Panc1 (cell line): ENCODE measurements around the gene ALDOA.

Experiments used
- CTCF ChIP-seq: fragments of 450-650 bp; IDR thresholded peaks from 2 replicates; pipeline ENCODE4 v1.5.1; 2017; ENCODE audit warnings: mild to moderate bottlenecking
- POLR2AphosphoS5 ChIP-seq: IDR thresholded peaks from 2 replicates; pipeline ENCODE4 v1.6.1; 2012; ENCODE audit warnings: mild to moderate bottlenecking, low read depth, low read length, moderate library complexity

DNA sequence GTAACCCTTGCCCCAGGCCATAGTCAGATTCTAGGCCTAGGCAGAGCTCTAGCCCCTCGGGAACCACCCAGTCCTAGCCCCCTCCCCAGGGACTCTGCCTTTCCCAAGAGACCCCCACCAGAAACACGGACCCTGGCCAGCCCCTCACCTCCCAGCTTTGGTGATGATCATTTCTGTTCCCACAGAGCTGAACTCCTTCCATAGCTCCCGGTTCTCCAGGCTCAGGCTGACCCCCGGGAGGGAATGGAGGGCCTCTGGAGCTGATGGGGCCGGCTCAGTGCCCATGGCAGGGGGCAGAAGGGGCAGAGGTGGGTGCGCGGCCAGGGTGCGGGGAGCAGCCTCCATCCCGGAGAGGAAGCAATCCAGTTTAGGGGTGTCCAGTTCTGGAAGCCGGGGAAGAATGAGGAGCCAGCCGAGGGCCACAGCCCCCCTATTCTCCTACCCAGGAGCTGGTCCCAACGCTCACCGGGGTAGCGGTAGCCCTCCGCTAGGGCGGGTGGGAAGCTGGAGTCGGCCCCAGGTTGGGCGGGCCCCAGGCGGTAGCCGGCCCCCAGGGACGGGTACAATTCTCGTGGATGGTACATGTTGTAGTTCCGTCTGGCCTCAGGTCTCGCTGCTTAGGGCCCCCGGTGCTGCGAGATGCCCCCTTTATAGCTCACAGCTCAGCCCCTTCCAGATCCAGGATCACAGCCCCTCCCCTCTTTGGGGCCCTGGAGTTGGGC lies 25.2 kb downstream of the ALDOA start:
- TF ChIP-seq CTCF (no peak), POLR2AphosphoS5 (no peak)
